Activated CD8-positive, alpha-beta memory T cell treated with anti-CD3 and anti-CD28 coated beads for 36 hours (primary cell): Measurements from ENCODE around the gene TOB1. TPM values are rescaled to one million over a fixed set of nuclear protein-coding genes. Genes with fewer than 3 reads are reported as not detected.

Experiments used
- CTCF ChIA-PET: fragments of 350-600 bp; sonication (Branson Sonifier 250); formaldehyde crosslinking; loops from one replicate; lab custom pipeline; 2021; ENCODE audit warnings: antibody characterized with exemption; lab: Charles Lee
- POLR2A ChIA-PET: fragments of 350-600 bp; sonication (Branson Sonifier 250); formaldehyde crosslinking; loops from one replicate; lab custom pipeline; 2021; ENCODE audit warnings: antibody characterized with exemption; lab: Charles Lee
- total RNA-seq, 2 experiments: library from RNA; stranded (reverse); gene quantifications; one replicate each; pipeline ENCODE4 v1.2.3, GENCODE V29; 2021

Gene TOB1
- total RNA-seq, 2 experiments from 2014 or later: 29.0 to 30.7 TPM

DNA sequence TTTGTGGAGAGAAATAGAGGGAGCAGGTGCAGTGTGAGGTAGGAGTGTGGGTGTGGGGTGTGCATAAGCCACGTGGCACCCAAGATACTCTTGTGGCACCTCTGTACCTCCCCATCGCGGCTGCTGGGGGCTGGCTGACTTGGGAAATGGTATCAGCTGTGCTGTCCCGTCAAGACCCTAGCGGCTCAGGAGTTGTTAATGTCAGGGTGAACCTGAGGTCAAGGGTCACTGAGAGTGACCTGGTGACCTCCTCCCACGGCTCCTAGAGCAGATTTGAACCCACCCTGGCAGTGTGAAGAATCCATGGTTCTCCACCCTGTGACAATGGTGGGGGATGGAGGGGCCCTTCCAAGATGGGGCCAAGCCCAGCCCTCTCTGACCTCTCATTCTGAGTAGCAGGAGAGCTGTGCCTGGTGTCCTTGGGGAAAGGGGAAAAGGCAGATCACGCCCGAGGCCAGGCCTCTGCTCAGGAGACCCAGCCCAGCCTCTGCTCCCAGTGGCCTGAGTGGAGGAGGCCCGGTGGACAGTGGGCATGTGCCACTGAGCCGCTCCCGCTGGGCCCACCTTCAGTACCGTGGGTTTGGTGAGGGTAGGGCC, 33.8 kb downstream of the TOB1 start:
- ChIA-PET POLR2A (no interaction called here), CTCF (interaction anchor here (0.8 kb wide), 1 partner anchor 21 kb away, joined by 5 read pairs; no protein-coding TSS in a partner anchor)

DNA sequence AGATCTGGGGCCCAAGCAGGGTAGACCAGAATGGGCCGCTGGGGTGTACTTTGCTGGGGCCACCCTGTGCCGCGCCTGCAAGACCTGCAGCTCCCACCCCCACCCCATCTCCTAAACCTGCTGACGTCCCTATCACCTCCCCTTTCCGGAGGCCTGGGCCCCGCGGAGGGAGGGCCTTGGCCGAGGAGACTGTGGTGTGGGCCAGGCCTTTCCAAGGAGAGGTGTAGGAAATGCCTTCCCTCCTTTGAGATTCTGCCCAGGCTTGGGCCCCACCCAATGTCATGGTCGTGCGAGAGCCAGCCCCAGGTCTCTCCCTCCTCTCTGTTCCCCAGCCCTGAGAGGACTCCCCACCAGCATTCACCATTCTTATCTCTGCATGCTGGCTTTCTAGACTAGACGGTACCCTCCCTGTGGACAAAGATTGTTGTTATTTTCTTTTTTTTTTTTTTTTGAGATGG, 34.7 kb downstream of the TOB1 start:
- ChIA-PET POLR2A (no interaction called here), CTCF (interaction anchor here (0.8 kb wide), 1 partner anchor 22 kb away, joined by 5 read pairs; no protein-coding TSS in a partner anchor)

DNA sequence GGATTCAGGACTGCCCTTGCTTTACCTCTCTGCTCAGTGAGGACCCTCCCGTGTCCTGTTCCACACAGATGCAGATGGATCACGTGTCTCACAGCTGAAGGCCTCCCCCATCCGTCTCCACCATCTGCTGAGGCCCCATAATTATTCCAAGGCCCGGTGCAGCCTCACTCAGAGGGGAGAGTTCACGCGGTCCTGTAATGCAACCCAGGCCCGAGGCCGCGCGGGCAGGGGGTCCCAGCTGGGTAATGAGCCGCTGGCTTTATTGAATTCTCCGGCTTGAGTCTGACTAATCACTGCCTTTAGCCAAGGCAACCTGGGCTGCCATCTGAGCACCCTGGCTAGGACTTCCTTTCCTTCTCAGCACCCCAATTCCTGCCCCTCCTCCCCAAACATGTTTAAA, 35.2 kb downstream of the TOB1 start:
- CTCF ChIA-PET: interaction anchor here (1.8 kb wide), 1 partner anchor 14 kb away, joined by 5 read pairs; no protein-coding TSS in a partner anchor
- POLR2A ChIA-PET: no interaction called here

DNA sequence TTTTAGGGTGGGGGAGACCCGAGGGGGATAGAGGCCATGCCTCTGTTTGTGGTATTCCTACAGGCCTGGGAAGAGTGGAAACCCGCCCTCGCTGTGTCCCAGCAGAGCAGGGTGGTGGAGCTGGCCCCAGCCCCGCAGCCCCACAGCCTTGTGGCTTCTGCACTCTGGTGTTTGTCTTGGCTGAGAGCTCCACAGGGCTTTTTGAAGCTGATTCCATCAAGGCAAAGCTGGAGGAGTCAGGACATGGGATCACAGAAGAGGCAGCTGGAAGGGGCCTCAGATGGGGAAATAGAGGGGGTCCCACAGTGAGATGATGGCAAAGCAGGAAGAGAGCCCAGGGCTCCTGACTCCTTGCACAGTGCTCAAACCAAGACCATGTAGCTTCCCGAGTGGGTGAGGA, 35.8 kb downstream of the TOB1 start:
- ChIA-PET POLR2A (no interaction called here), CTCF (interaction anchor here (1.8 kb wide), 1 partner anchor 13 kb away, joined by 5 read pairs; no protein-coding TSS in a partner anchor)

DNA sequence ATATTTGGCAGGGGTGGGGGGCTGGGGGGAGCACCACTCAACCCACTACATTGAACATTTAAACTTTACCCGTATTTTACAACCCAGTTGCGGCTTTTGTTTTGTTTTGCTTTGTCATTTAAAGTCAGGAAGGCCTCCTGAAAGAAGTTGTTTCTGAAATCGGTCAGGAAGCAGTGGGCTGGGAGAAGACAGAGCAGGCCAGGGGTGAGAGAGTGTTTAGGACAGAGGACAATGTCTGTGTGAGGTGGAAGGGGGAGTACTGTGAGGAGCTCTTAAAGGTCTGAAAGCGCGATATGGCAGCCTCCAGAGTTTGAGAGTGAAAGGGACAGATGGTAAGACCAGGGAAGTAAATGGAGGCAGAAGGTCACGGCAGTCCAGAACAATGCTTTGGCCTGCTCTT, 36.8 kb downstream of the TOB1 start:
- ChIA-PET CTCF (interaction anchor here (0.6 to 1.8 kb wide), 3 partner anchors 12 to 149 kb away, joined by 3 to 5 read pairs (median 3); no protein-coding TSS in a partner anchor), POLR2A (no interaction called here)

DNA sequence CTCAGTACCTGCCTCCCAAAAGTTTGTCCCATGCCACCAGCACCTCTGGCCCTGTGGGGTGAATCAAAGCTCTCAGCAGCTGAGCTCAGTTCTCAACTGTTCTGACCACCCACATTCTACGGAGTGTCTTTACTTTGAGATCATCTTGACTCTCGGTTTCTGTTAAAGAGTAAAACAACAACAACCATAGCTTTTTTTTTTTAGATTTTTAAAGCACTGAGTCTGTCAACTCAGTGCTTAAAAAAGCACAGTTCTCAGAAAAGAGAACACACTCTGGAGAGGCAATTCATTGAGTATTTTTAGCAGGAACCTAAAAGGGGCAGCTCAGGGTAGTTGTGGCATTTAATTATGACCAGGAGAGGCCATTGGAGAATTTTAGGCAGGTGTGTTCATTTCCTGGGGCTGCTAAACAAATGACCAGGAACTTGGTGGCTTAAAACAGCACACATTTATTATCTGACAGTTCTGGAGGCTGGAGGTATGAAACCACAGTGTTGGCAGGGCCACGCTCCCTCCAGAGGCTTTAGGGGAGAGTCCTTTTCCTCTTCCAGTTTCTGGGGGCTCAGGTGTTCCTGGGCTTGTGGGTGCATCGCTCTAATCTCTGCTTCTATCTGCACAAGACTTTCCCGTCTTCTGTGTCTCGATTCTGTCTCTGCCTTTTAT, 37.5 kb downstream of the TOB1 start:
- POLR2A ChIA-PET: no interaction called here
- CTCF ChIA-PET: interaction anchor here (0.6 to 1.3 kb wide), 4 partner anchors 10 to 148 kb away, joined by 3 to 6 read pairs (median 3); no protein-coding TSS in a partner anchor

DNA sequence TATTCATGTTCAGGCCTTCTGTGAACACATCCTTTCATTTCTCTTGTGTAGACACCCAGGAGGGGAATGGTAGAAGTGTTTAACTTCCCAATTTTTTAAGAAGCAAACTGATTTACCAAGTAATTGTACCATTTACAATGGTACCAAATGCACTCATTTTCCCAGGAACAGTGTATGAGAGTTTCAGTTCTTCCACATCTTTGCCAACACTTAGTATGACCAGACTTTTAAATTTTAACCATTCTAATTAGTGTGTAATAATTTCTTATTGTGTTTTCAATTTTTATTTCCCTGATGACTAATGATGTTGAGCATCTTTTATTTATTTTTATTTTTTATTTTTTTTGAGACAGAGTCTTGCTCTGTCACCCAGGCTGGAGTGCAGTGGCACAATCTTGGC, 41.0 kb downstream of the TOB1 start:
- ChIA-PET POLR2A (no interaction called here), CTCF (interaction anchor here (0.6 to 1.7 kb wide), 4 partner anchors 17 to 318 kb away, joined by 3 to 5 read pairs (median 4); no protein-coding TSS in a partner anchor)

DNA sequence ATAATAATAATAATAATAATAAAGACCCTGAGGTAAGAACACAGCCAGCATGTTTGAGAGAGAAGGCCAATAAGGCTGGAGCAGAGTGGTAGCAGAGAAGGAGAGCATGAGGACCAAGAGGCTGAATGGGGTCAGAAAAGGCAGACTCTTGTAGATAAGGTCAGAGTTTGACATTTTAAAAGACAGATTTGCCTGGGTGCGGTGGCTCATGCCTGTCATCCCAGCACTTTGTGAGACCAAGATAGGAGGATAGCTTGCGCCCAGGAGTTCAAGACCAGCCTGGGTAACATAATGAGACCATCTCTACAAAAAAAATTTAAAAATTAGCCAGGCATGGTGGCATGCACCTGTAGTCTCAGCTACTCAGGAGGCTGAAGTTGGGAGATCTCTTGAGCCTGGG, 41.7 kb downstream of the TOB1 start:
- CTCF ChIA-PET: interaction anchor here (0.6 to 1.7 kb wide), 4 partner anchors 18 to 317 kb away, joined by 3 to 5 read pairs (median 4); no protein-coding TSS in a partner anchor
- POLR2A ChIA-PET: no interaction called here

DNA sequence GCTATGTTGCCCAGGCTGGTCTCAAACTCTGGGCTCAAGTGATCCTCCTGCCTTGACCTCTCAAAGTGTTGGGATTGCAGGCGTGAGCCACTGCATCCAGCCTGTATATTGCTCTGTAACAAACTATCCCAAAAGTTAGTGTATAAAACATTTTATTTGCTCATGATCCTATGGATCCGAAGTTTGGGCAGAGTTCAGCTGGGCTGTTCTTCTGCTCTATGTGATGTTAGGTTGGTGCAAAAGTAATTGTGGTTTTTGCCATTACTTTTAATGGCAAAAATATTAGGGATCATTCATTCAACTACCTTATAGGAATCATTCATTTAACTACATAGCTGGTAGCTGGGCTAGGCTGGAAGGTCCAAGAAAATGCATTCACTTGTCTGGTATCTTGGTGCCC, 43.6 kb downstream of the TOB1 start:
- ChIA-PET POLR2A (no interaction called here), CTCF (no interaction called here)

DNA sequence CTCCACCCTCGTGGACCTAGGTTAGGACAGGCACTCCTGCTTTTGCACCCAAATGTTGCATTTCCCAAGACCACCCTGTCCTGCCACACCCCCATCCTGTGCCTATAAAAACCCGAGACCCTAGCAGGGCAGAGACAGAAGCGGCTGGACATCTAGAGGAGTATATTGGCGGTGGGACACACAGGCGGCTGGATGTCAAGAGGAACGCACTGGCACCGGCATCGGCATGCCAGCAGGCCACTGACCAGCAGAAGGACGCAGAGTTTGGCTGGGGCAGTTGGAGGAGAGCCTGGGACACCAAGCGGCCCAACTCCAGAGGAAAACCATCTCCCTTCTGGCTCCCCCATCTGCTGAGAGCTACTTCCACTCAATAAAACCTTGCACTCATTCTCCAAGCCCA, 45.5 kb downstream of the TOB1 start:
- ChIA-PET POLR2A (no interaction called here), CTCF (no interaction called here)

DNA sequence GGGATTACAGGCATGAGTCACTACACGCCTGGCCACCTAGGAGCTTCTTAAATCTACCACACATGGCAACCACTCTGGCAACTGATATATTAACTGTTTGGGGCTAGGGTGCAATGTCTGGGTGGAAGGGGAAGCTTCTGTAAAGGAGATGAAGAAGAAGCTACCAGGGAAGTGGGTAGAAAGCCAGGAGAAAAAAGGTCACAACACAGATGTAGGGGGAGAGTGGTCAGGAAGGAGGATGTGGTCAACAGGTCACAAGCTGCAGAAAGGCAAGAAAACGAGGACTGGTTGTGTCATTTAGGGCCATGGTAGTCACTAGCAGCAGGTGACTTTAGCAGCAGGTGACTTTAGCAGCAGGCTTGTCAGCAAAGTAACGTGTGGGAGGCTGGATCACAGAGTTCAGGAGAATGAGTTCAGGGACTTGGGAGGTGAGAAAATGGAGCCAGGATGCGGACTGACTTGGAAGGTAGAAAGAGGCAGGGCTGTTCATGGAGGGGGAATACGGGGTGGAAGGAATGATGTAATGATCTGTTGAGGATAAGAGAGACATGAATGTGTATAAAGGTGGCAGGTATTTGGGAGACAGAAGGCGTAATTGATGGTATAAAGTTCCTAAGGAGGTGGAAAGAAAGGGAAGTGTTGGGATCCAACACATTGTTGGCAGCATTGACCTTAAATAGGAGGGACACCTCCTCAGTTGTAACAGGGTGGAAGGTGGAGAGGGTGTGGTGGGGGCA, 47.1 kb downstream of the TOB1 start:
- CTCF ChIA-PET: no interaction called here
- POLR2A ChIA-PET: no interaction called here

DNA sequence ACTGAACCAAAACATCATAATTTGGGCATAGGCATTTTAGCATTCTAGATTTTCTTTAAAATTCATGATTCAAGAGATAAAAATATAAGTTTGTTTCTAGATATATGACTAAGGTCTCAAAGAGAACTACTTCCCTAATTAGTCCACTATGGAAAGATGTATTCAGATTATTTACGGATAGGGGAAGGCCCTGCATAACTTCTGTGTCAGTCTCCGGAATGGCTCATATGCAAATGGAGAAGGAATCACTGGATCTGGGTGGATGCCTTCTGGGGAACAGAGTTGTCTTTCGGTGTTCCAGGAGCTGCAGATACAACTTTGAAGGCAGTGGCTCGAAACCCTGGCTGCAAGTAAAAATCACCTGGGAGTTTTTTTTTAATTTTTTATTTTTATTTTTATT, 47.9 kb downstream of the TOB1 start:
- ChIA-PET CTCF (interaction anchor here (1.6 kb wide), 1 partner anchor 34 kb away, joined by 6 read pairs; no protein-coding TSS in a partner anchor), POLR2A (no interaction called here)

DNA sequence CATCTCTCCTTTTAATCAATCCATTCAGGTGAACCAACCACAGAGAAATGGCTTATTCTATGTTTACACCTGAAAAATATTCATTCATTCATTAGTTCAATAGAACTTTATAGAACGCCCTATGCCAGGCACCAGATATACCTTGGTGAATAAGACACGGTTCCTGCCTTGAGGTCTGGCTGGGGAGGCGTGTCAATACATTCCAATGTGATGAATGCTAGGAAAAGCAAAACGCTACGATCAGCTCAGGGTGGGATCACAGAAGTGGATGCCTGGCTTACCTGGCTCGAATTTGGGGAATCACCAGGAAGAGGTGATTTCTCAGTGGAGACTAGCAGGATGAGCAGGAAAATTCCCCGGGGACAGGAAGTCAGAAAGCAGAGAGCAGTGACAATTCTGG, 48.3 kb downstream of the TOB1 start:
- ChIA-PET CTCF (interaction anchor here (1.3 to 1.6 kb wide), 5 partner anchors 12 to 142 kb away, joined by 3 to 6 read pairs (median 5); no protein-coding TSS in a partner anchor), POLR2A (no interaction called here)

DNA sequence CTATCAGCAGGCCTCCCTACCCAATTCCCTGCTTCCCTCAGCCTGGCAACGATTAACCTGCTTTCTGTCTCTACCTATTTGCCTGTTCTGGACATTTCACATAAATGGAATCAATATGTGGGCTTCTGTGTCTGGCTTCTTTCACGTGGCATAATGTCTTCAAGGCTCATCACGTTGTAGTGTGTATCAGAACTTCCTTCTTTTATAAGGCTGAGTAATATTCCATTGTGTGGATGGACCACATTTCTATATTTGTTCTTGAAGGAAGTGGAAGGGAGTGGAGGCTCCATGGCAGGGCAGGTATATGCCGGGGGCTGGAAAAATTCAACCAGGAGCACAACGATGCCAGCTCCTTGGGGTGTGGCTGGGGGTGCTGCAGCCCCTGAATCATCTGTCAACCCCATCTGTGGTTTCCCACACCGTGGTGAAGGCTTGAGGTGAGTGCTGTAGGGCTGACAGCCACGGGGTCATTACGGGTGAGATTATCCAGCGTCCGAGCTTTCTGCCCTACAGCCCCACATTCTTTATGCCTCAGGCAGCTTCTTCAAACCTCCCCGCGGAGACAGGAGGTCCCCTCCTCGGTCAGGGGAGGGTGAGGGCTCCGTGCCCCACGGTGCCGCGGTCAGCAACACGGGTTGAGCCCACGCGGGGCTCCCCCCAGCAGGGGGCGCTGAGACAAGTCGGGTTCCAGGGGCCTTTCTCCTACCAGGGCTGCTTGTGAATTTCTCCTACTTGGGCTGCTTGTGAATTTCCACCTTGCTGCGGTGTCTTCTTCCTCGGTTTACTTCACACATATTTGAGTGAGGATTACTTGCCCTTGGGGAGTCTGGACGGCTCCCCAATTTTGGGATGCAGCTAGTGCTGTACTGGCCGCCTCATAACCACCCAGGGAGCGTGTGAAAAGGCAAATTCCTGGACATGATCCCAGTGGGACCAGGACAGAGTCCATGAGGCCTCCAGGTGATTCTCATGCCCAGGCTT, 49.1 kb downstream of the TOB1 start:
- POLR2A ChIA-PET: no interaction called here

DNA sequence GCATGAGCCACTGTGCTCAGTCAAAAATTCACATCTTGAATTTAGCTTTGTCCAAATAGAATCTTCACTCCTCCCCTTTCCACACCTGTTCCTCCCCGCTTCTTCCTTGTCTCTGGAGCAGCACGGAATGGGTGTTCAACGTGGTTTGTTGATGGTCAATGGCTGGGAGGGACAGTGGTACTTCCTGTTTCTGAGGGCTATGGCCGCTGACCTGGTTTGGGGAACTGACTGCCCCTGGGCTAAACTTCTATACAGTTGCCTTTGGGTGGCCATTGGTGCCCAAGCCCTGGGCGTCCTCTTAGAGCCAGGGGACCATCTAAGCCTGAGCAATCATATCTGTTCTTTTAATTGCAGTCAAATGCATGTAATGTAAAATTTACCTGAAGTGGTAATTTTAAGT, 49.9 kb downstream of the TOB1 start:
- ChIA-PET POLR2A (no interaction called here), CTCF (interaction anchor here (0.8 to 1.5 kb wide), 6 partner anchors 14 to 162 kb away, joined by 3 to 5 read pairs (median 4); no protein-coding TSS in a partner anchor)

More for the DNA sequence above, 49.1 kb downstream of the TOB1 start:
- CTCF ChIA-PET: interaction anchor here (0.8 to 1.6 kb wide), 9 partner anchors 13 to 161 kb away, joined by 3 to 6 read pairs (median 4); no protein-coding TSS in a partner anchor

DNA sequence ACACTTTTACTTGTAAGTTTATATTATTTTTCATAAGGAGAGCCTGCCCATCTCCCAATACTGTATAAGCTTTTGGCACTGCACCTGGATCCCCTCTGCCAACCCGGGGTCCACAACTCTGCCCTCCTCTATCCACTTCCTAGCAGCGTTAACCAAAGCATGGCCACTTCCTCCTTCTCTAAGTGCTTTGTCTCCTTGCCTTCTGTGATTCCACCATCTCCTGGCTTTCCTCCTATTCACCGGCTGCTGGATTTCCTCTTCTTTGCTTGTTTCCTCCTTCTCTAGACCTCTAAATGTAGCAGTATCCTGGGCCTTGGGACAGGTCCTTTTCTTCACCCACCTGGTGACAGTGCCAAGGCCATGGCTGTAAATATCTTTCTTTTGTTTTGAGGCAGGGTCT, 50.8 kb downstream of the TOB1 start:
- CTCF ChIA-PET: interaction anchor here (1.7 kb wide), 1 partner anchor 10 kb away, joined by 3 read pairs; no protein-coding TSS in a partner anchor
- POLR2A ChIA-PET: no interaction called here

DNA sequence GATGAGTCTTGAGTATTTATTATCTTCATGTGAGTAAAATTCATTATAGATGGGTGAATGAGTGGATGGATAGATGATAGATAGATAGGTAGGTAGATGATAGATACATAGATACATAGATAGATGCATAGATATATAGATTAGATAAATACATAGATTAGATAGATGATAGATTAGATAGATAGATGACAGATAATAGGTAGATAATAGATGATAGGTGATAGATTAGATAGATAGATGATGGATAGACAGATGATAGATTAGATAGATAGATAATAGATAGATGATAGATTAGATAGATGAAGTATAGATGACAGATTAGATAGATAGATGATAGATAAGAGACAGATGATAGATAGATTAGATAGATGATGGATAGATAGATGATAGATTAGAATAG, 52.6 kb downstream of the TOB1 start:
- CTCF ChIA-PET: no interaction called here
- POLR2A ChIA-PET: no interaction called here
